HepG2 (cell line): ENCODE results near the gene NOP56. TPM values are rescaled to one million over a fixed set of nuclear protein-coding genes. Genes with fewer than 3 reads are reported as not detected.
A peak's percentile ranks its signal among the peaks of the same experiment; 100 is the strongest.

Source experiments
- ARID4A ChIP-seq: sonication (generic); formaldehyde crosslinking; IDR thresholded peaks from 2 replicates; pipeline ENCODE4 v1.5.0; 2020; ENCODE audit warnings: mild to moderate bottlenecking, missing genetic modification reagents, borderline replicate concordance
- CBX5 ChIP-seq: sonication (generic); formaldehyde crosslinking; IDR thresholded peaks from 2 replicates; pipeline ENCODE4 v1.4.0; 2020; ENCODE audit warnings: missing genetic modification reagents, borderline replicate concordance
- ELF3 ChIP-seq: IDR thresholded peaks from 2 replicates; pipeline ENCODE4 v1.6.1; 2016; ENCODE audit warnings: missing genetic modification reagents, missing compliant biosample characterization
- FOXO4 ChIP-seq: sonication (generic); formaldehyde crosslinking; conservative IDR thresholded peaks from 2 replicates; pipeline ENCODE4 v1.8.1; 2023; ENCODE audit warnings: missing genetic modification reagents
- RARG ChIP-seq: sonication (generic); formaldehyde crosslinking; IDR thresholded peaks from 2 replicates; pipeline ENCODE4 v1.4.0; 2020; ENCODE audit warnings: low read depth, mild to moderate bottlenecking, missing genetic modification reagents
- RFX1 ChIP-seq: fragments of 450-650 bp; IDR thresholded peaks from 2 replicates; pipeline ENCODE4 v1.6.1; 2017
- ZBTB38 ChIP-seq: sonication (generic); formaldehyde crosslinking; IDR thresholded peaks from 2 replicates; pipeline ENCODE4 v1.5.1; 2020; ENCODE audit warnings: mild to moderate bottlenecking, missing genetic modification reagents
- ZFP82 ChIP-seq: sonication (generic); formaldehyde crosslinking; IDR thresholded peaks from 2 replicates; pipeline ENCODE4 v1.5.1; 2020; ENCODE audit warnings: mild to moderate bottlenecking, missing genetic modification reagents, borderline replicate concordance
- ZNF562 ChIP-seq: sonication (generic); formaldehyde crosslinking; IDR thresholded peaks from 2 replicates; pipeline ENCODE4 v1.8.0; 2022; ENCODE audit warnings: missing genetic modification reagents, borderline replicate concordance
- ZNF709 ChIP-seq: sonication (generic); formaldehyde crosslinking; IDR thresholded peaks from 2 replicates; pipeline ENCODE4 v1.5.0; 2020; ENCODE audit warnings: mild to moderate bottlenecking, missing genetic modification reagents
- ZNF746 ChIP-seq: sonication (generic); formaldehyde crosslinking; IDR thresholded peaks from 2 replicates; pipeline ENCODE4 v1.8.0; 2022; ENCODE audit warnings: mild to moderate bottlenecking, missing genetic modification reagents
- polyA plus RNA-seq, 8 experiments: library from polyadenylated mRNA; depleted of rRNA in 3 of 8; stranded (reverse) in 7 of 8; unstranded in 1 of 8; fragments of >200 nt; fragmentation: Illumina TruSeq in 4 of 8; extraction: Trizol in 4 of 8; gene quantifications; 2 replicates each; pipeline versions ENCODE4 v1.2.1 to v1.2.3, GENCODE V29; 2011 to 2016; ENCODE audit warnings: low read depth in 4 of 8, missing spikeins in 1 of 8, mixed read lengths in 1 of 8; ENCODE audit not compliant: insufficient read depth in 1 of 8
- total RNA-seq, 5 experiments: library from RNA; depleted of rRNA; stranded (reverse); fragments of >200 nt; fragmentation: Illumina TruSeq; extraction: Trizol; gene quantifications; 2 replicates each; pipeline ENCODE4 v1.2.3, GENCODE V29; 2016; ENCODE audit warnings: low read depth in 1 of 5
- TF ChIP-seq, protein P1 (sequence below): sonication (generic); formaldehyde crosslinking; IDR thresholded peaks from 2 replicates; pipeline ENCODE4 v1.4.0; 2020; ENCODE audit warnings: mild to moderate bottlenecking, missing genetic modification reagents
- TF ChIP-seq, protein P2 (sequence below): sonication (generic); formaldehyde crosslinking; IDR thresholded peaks from 2 replicates; pipeline ENCODE4 v1.5.1; 2020; ENCODE audit warnings: mild to moderate bottlenecking, missing genetic modification reagents, moderate library complexity

Gene NOP56
- total and polyA plus RNA-seq, 2 of the 13 experiments (the other 11 are each of a cell fraction or from before 2014, with no cell fraction given) = 369 to 1,116 TPM

GRCh38 chr20:2651772-2652723 is at the start of gene NOP56 (continued):
- no peak; the same call in 1 of the 2 replicates for TF ChIP-seq ZNF746
- TF ChIP-seq ELF3 = peak; percentile 90
- TF ChIP-seq, protein P1, sequence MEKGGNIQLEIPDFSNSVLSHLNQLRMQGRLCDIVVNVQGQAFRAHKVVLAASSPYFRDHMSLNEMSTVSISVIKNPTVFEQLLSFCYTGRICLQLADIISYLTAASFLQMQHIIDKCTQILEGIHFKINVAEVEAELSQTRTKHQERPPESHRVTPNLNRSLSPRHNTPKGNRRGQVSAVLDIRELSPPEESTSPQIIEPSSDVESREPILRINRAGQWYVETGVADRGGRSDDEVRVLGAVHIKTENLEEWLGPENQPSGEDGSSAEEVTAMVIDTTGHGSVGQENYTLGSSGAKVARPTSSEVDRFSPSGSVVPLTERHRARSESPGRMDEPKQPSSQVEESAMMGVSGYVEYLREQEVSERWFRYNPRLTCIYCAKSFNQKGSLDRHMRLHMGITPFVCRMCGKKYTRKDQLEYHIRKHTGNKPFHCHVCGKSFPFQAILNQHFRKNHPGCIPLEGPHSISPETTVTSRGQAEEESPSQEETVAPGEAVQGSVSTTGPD (CRISPR knock-in tag) = no peak; the same call in 1 of the 2 replicates
- TF ChIP-seq RFX1 = no peak
- TF ChIP-seq ZBTB38 (CRISPR knock-in tag) = peak; percentile 91; the same call in 1 of the 2 replicates
- TF ChIP-seq CBX5 (CRISPR knock-in tag) = peak; percentile 81; the same call in 1 of the 2 replicates
- peak; percentile 98 for TF ChIP-seq ZNF709 (CRISPR knock-in tag)
- TF ChIP-seq, protein P2, sequence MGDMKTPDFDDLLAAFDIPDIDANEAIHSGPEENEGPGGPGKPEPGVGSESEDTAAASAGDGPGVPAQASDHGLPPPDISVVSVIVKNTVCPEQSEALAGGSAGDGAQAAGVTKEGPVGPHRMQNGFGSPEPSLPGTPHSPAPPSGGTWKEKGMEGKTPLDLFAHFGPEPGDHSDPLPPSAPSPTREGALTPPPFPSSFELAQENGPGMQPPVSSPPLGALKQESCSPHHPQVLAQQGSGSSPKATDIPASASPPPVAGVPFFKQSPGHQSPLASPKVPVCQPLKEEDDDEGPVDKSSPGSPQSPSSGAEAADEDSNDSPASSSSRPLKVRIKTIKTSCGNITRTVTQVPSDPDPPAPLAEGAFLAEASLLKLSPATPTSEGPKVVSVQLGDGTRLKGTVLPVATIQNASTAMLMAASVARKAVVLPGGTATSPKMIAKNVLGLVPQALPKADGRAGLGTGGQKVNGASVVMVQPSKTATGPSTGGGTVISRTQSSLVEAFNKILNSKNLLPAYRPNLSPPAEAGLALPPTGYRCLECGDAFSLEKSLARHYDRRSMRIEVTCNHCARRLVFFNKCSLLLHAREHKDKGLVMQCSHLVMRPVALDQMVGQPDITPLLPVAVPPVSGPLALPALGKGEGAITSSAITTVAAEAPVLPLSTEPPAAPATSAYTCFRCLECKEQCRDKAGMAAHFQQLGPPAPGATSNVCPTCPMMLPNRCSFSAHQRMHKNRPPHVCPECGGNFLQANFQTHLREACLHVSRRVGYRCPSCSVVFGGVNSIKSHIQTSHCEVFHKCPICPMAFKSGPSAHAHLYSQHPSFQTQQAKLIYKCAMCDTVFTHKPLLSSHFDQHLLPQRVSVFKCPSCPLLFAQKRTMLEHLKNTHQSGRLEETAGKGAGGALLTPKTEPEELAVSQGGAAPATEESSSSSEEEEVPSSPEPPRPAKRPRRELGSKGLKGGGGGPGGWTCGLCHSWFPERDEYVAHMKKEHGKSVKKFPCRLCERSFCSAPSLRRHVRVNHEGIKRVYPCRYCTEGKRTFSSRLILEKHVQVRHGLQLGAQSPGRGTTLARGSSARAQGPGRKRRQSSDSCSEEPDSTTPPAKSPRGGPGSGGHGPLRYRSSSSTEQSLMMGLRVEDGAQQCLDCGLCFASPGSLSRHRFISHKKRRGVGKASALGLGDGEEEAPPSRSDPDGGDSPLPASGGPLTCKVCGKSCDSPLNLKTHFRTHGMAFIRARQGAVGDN (CRISPR knock-in tag) = peak; percentile 94
- TF ChIP-seq RARG (CRISPR knock-in tag) = peak; percentile 98
- TF ChIP-seq ZNF562 (CRISPR knock-in tag) = peak; percentile 77; the same call in 1 of the 2 replicates
- TF ChIP-seq ZFP82 (CRISPR knock-in tag) = peak; percentile 90; the same call in 1 of the 2 replicates
- TF ChIP-seq ARID4A (CRISPR knock-in tag) = peak; percentile 98
- no peak for TF ChIP-seq FOXO4 (CRISPR knock-in tag)
